ENCODE results near the gene CPEB2. TPM values are rescaled to one million over a fixed set of nuclear protein-coding genes. Genes with fewer than 3 reads are reported as not detected.

CPEB2 gene
- total RNA-seq, 1 donor from 2014 or later, result 12.5 TPM

GRCh38 chr4:15035159-15035558 is 32.9 kb downstream of the CPEB2 start:
- Mint-ChIP-seq H3K27me3 (no peaks in the 10 kb centered on the region), H3K4me1 (ENCODE audit: unreplicated experiment) (no peaks in the 10 kb centered on the region), H3K9me3 (no peaks in the 10 kb centered on the region), H3K27ac (no peak overlapping the region), H3K4me3 (no peak overlapping the region), H3K36me3 (peaks cover 16% of the 10 kb centered on the region)
- no peak for TF ChIP-seq CTCF (conservative IDR thresholded peaks at IDR 0.05)
- no peak for DNase-seq (ENCODE audit: extremely low spot score, unreplicated experiment)

- Mint-ChIP-seq H3K36me3 (peaks cover 15% of the 10 kb centered on the region), H3K27me3 (no peaks in the 10 kb centered on the region), H3K9me3 (no peaks in the 10 kb centered on the region), H3K4me3 (no peak overlapping the region), H3K4me1 (ENCODE audit: unreplicated experiment) (peaks cover 3% of the 10 kb centered on the region), H3K27ac (no peak overlapping the region)
- no peak for TF ChIP-seq CTCF (conservative IDR thresholded peaks at IDR 0.05)
- no peak for DNase-seq (ENCODE audit: extremely low spot score, unreplicated experiment)
Observed at GRCh38 chr4:15037923-15038541, 35.8 kb downstream of the CPEB2 start.

GRCh38 chr4:15040916-15041463 is 38.7 kb downstream of the CPEB2 start:
- H3K9me3 Mint-ChIP-seq, result no peaks in the 10 kb centered on the region
- H3K4me3 Mint-ChIP-seq, result no peak overlapping the region
- no peak overlapping the region for H3K27ac Mint-ChIP-seq
- H3K4me1 Mint-ChIP-seq (ENCODE audit: unreplicated experiment), result peaks cover 3% of the 10 kb centered on the region
- TF ChIP-seq CTCF (conservative IDR thresholded peaks at IDR 0.05), result no peak
- no peaks in the 10 kb centered on the region for H3K27me3 Mint-ChIP-seq
- H3K36me3 Mint-ChIP-seq, result no peaks in the 10 kb centered on the region
- no peak for DNase-seq (ENCODE audit: extremely low spot score, unreplicated experiment)

- H3K36me3 Mint-ChIP-seq, result no peaks in the 10 kb centered on the region
- no peak for DNase-seq (ENCODE audit: extremely low spot score, unreplicated experiment)
- peaks cover 3% of the 10 kb centered on the region for H3K4me1 Mint-ChIP-seq (ENCODE audit: unreplicated experiment)
- TF ChIP-seq CTCF (conservative IDR thresholded peaks at IDR 0.05), result no peak
- H3K4me3 Mint-ChIP-seq, result no peak overlapping the region
- H3K27ac Mint-ChIP-seq, result no peak overlapping the region
- no peaks in the 10 kb centered on the region for H3K27me3 Mint-ChIP-seq
- H3K9me3 Mint-ChIP-seq, result no peaks in the 10 kb centered on the region
Observed at GRCh38 chr4:15042529-15043167, 40.4 kb downstream of the CPEB2 start.

- Mint-ChIP-seq H3K9me3 (no peaks in the 10 kb centered on the region), H3K27me3 (no peaks in the 10 kb centered on the region), H3K4me1 (ENCODE audit: unreplicated experiment) (peaks cover 3% of the 10 kb centered on the region), H3K36me3 (peaks cover under 1% of the 10 kb centered on the region), H3K27ac (no peak overlapping the region), H3K4me3 (no peak overlapping the region)
- no peak for DNase-seq (ENCODE audit: extremely low spot score, unreplicated experiment)
- TF ChIP-seq CTCF (conservative IDR thresholded peaks at IDR 0.05), result peak; percentile 23
Observed at GRCh38 chr4:15043226-15043625, 40.9 kb downstream of the CPEB2 start.

Measured in type B pancreatic cell (in vitro differentiated cells).